ENCODE measurements around the gene ME2.

DNA sequence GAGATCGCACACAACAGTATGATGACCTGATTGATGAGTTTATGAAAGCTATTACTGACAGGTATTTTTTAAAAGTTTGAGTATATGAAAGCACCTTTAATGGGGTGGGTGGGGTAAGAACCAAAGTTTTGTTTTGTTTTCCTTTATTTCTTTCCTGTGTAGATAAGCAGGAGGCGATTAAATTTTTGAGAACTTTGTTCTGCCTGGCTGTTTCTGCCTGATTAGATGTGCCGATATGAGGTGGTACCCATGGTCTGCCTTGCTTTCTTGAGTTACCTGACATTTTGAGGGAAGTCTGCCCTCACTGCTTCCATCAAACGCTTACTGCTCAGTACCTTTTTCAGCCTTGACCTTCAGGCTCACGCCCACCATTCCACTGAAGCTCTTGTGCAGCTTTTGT lies 39.2 kb downstream of the ME2 start:
- no peak for TF ChIP-seq POLR2A (IDR thresholded peaks at IDR 0.05)
- no peak for TF ChIP-seq EP300 (IDR thresholded peaks at IDR 0.05)
- TF ChIP-seq, protein P1, sequence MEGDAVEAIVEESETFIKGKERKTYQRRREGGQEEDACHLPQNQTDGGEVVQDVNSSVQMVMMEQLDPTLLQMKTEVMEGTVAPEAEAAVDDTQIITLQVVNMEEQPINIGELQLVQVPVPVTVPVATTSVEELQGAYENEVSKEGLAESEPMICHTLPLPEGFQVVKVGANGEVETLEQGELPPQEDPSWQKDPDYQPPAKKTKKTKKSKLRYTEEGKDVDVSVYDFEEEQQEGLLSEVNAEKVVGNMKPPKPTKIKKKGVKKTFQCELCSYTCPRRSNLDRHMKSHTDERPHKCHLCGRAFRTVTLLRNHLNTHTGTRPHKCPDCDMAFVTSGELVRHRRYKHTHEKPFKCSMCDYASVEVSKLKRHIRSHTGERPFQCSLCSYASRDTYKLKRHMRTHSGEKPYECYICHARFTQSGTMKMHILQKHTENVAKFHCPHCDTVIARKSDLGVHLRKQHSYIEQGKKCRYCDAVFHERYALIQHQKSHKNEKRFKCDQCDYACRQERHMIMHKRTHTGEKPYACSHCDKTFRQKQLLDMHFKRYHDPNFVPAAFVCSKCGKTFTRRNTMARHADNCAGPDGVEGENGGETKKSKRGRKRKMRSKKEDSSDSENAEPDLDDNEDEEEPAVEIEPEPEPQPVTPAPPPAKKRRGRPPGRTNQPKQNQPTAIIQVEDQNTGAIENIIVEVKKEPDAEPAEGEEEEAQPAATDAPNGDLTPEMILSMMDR (IDR thresholded peaks at IDR 0.05): no peak

Measured in tibial nerve (tissue), 4 donors.